ENCODE data around the gene KCNN2. TPM values are rescaled to one million over a fixed set of nuclear protein-coding genes. Genes with fewer than 3 reads are reported as not detected.
A peak's percentile ranks its signal among the peaks of the same experiment; 100 is the strongest.

Gene KCNN2
- polyA plus RNA-seq, 3 donors, result 3.7 to 5.0 (median 4.0) TPM

DNA sequence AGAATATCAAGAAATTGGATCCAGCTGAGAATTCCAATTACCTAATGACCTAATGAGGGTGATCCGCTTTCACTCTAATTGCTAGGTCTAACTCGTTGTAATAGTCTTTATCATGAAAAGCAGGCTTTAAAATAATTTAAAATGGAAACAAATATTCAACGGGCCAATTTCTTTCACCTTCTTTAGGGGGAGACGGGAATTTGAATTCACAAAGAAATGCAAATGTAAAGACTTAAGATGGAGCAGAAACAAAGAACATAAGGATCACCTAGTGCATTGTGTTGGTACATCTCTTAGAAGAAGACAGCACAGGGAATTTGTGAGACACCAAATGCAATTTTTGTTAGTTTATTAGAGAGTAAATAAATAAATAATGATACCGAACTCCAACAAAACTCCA lies 1.5 kb upstream of the KCNN2 start:
- peak in 2 of 11 donors; percentile 5 to 7 for DNase-seq (ENCODE audit: extremely low read depth in 1 of 11, low read depth in 9 of 11, low spot score in 4 of 11)

DNA sequence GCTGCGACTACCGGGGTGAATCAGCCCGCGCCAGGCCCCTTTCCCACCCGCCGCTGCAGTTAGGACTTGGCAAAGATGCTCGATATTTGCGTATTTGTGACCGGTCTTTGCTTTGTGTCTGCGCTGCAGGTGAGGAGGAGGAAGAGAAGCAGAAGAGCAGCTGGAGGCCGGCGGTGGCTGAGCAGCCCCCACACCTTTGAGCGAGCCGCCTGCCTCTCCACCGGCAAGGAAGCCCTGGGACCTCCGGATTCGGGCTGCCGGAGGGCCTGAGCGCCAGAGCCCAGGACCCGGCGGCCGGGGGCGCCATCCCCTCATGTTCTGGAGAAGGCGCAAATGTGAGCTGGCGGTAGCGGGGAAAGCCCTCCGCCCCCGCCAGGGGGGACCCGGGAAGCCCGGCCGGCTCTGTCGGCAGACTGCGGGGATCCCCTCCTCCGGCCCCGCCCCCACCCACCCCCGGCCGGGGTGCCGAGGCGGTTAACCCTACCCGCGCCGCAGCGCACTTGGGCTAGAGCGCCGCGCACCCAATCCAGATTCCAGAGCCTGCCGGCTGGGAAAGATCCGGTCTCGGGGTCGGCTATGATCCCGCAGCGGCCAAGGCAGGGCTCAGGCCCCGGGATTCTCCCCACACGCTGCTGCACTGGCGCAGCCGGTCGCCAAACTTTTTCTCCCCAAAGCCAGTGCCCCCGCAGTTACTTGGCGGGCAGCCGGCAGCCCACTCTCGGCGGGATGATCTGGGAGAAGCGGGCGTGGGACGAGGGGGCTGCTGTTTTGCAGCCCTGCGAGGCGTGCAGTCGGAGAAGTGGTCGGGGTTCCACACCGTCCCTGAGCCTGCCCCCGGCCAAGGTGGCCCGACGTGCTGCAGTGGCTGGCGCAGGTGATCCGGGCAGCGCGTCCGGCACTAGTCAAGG lies 800 bp upstream of the KCNN2 start:
- peak in 7 of 11 donors; percentile 40 to 64 (median 59) for DNase-seq (ENCODE audit: extremely low read depth in 1 of 11, low read depth in 9 of 11, low spot score in 4 of 11)

DNA sequence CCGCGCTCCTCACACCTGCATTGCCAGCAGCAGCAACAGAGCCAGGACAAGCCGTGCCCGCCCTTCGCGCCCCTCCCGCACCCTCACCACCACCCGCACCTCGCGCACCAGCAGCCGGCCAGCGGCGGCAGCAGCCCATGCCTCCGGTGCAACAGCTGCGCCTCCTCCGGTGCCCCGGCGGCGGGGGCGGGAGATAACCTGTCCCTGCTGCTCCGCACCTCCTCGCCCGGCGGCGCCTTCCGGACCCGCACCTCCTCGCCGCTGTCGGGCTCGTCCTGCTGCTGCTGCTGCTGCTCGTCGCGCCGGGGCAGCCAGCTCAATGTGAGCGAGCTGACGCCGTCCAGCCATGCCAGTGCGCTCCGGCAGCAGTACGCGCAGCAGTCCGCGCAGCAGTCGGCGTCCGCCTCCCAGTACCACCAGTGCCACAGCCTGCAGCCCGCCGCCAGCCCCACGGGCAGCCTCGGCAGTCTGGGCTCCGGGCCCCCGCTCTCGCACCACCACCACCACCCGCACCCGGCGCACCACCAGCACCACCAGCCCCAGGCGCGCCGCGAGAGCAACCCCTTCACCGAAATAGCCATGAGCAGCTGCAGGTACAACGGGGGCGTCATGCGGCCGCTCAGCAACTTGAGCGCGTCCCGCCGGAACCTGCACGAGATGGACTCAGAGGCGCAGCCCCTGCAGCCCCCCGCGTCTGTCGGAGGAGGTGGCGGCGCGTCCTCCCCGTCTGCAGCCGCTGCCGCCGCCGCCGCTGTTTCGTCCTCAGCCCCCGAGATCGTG lies 517 bp downstream of the KCNN2 start:
- DNase-seq (ENCODE audit: extremely low read depth in 1 of 11, low read depth in 9 of 11, low spot score in 4 of 11), result peak in 7 of 11 donors; percentile 18 to 50 (median 29)

DNA sequence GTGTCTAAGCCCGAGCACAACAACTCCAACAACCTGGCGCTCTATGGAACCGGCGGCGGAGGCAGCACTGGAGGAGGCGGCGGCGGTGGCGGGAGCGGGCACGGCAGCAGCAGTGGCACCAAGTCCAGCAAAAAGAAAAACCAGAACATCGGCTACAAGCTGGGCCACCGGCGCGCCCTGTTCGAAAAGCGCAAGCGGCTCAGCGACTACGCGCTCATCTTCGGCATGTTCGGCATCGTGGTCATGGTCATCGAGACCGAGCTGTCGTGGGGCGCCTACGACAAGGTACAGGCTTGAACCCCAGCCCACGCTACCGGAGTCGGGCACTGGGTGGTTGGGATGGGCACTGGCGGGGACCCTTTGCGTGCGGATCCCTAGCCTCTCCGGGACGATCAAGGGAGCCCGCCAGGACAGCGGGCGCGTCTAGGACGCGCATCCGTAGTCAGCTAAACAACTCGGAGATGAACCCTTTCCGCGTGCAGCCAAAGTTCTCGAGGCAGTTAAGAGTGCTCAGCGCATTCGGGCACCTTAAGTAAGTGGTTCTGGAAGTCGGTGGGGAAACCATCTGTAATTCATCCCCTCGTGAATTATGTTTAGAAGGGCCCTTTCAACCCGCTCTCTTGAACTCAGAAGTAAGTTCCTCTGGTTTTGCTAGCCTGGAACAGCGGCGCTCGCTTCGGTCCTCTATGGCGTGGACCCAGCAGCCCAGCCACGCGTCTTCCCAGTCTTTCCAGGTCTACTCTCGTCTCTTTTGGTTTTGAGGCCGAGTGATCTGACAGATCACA lies 1.3 kb downstream of the KCNN2 start:
- peak in 3 of 11 donors; percentile 10 to 16 (median 11) for DNase-seq (ENCODE audit: extremely low read depth in 1 of 11, low read depth in 9 of 11, low spot score in 4 of 11)

DNA sequence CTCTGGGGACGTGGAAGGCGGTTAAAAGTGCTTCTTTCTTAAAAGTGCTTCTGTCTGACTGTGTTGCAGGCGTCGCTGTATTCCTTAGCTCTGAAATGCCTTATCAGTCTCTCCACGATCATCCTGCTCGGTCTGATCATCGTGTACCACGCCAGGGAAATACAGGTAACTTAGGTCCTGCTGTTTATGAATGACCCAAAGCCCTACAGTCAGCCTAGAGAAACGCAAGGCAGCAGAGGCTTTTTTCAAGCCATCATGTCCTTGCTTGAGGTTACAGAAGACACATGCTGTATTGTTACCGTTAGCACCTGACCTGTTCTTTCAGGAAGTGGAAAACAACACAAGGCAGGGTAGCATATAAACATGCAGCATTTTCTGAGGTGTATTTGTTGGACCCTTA lies 2.0 kb downstream of the KCNN2 start:
- DNase-seq (ENCODE audit: extremely low read depth in 1 of 11, low read depth in 9 of 11, low spot score in 4 of 11), result no peak

DNA sequence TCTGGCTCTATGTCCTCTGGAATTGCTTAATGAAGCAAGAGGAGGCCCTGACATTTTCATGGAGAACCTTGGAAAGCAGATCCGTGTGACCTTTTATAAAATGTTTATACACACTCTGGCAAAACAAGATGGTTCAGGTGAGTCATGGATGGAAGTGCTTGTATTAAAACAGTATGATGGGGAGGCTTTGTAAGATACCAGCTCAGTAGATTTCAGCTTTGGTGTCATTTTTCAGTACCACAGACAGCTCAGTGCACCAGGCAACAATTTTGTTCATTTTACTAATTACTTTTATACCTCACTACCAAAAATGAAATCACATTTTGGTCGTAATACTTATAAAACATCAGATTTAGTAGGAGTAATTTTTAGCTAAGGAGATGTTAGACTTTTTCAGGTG lies 5.2 kb downstream of the KCNN2 start:
- DNase-seq (ENCODE audit: extremely low read depth in 1 of 11, low read depth in 9 of 11, low spot score in 4 of 11), result no peak

DNA sequence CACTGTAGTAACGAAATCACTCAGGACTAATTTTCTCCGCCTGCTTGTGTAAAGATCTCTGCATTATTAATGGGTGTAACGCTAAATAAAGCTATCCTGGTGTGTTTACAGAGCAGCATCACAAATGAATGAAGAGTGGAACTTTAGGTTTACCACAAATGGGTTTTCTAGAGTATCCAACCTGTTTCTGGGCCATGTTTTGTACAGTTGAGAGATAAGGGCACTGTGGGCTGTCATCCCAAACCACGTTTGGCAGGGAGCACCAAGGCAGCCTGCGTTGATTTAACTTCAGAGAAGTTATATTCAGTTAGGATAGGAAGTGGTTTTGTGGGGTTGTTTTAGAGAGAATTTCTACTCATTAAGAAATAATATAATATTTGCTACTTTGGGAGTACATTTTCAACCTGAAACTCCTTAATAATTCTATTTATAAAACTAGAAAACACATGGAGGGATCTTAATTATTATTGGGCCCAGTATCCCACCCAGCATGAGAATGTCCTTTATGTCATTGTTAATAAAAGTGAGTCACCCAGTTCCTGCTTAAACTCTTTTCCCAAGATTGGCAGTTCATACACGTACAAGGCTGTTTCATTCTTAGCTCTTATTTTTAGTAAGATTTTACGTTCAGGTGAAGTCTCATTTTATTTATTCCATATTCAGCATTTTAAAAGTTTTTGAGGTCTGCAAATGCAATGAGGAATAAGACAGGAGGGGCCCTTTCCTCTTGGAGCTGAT lies 8.0 kb downstream of the KCNN2 start:
- no peak for DNase-seq (ENCODE audit: extremely low read depth in 1 of 11, low read depth in 9 of 11, low spot score in 4 of 11)

DNA sequence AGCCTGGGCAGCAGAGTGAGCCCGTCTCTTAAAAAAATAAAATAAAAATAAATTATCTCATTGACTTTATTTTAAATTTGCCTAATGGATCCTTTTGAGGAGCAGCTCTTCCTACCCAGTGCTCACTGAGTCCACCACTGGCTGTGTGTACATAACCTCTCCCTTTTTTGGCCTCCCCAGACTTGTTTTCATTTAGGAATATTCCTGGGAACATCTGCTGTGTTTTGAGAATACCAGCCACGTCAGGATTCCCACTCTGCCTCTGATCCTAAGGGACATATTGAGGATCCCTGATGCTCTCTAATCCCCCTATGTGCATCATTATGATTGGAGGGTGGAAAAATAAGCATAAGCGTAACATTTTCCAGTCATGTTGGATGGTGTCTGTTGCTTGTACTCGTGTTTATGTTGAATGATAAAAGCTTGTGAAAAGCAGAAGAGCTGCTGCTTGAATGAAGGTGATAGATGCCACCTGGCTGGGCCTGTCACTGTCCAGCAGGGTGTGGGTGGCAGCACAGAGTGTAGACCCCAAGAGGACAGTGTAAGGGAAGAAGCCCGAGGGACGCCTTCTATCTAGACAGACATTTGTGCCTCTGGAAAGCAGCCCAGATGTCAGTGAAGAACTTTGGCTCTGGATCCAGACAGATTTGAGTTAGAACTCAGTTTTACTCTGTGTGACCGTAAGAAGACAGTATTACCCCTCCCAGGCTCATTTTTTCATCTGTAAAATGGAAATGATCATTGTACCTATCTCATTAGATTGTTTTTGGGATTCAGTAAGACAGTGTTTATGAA lies 15.4 kb downstream of the KCNN2 start:
- DNase-seq (ENCODE audit: extremely low read depth in 1 of 11, low read depth in 9 of 11, low spot score in 4 of 11), result no peak

DNA sequence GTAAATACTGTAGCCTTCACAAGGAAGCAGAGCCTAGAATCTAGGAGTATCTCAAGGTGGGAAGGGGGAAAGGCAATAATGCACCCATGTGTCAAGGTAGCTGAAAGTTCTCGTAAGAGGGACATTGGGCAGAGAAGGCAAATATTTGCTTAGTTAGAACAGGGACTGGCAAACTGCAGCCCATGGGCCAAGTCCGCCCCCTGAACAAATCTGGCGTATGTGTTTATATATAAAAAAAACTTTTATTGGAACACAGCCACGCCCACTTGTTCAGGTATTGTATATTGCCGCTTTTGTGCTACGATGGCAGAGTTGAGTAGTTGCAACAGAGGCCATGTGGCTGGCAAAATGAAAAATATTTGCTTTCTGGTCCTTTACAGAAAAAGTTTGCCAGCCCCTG lies 16.1 kb downstream of the KCNN2 start:
- DNase-seq (ENCODE audit: extremely low read depth in 1 of 11, low read depth in 9 of 11, low spot score in 4 of 11), result no peak

DNA sequence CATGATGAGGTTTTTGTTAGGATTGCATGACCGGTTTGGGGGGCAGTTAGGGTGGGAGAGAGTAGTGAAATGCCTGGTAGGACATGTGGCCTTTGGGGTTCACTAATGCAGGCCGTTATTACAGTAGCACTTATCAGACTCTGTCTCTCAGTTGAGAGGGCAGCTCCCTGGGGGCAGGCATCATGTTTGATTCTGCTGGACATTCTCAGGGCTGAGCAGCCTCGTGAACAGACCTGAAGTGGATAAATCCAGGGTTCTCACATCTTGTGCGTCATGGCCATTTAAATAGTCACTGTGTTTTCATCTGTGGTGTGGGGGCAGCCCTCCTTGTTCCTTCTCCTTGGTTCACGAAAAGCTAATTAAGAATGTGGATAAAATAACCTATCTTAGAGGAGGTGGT lies 18.9 kb downstream of the KCNN2 start:
- DNase-seq (ENCODE audit: extremely low read depth in 1 of 11, low read depth in 9 of 11, low spot score in 4 of 11), result no peak

DNA sequence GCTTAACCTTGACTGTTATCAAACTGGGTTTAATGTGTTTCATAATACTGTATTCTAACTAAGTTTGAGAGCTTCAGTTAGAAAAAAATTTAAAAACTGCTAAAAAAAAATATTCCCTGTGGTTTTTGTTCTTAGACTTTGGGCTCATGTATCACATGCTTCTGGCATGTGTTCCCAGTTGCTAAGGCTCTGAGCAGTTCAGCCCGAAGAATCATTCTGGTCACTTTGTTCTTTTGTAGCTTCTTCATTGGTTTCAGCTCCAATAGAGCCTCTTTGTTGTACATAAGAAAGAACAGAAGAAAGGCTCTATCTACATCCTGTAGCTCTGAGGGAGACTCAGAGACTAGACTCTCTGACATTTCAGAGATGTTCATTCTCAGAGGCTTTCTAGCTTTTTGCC lies 25.6 kb downstream of the KCNN2 start:
- no peak for DNase-seq (ENCODE audit: extremely low read depth in 1 of 11, low read depth in 9 of 11, low spot score in 4 of 11)

DNA sequence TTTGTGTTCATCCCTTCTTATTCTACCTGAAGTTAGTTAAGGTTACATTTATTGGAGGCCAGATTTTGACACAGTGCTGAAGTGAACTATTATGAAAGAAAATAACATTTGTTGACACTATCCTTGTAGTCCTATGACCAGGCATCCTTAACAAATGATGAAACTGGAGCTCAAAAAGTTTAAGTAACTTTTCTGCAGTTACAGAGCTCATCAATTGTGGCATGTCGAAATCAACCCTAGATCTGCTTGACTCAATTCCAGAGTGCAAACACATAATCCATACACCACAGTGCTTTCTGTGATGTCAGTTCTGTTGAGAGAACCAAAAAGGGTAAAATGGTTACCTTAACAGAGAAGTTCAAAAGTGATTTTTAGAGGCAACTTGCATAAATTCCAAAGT lies 28.6 kb downstream of the KCNN2 start:
- DNase-seq (ENCODE audit: extremely low read depth in 1 of 11, low read depth in 9 of 11, low spot score in 4 of 11), result no peak

DNA sequence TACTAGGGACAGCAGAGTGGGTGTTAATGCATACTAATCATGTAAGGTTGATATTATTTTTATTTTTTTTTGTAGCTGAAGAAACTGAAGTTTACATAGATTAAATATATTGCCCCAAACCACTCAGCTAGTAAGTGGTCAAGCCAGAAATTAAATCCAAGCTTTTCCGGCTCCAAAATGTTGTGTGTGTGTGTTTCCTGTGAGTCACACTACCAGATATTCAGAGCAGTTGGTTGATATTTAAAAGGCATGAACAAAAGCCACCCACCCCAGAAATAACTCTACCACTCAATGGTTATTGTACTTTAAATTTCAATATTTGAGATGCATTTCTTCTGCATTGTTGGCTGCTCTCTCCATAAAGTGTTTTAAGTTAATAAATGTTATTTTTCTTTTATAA lies 29.5 kb downstream of the KCNN2 start:
- DNase-seq (ENCODE audit: extremely low read depth in 1 of 11, low read depth in 9 of 11, low spot score in 4 of 11), result no peak

DNA sequence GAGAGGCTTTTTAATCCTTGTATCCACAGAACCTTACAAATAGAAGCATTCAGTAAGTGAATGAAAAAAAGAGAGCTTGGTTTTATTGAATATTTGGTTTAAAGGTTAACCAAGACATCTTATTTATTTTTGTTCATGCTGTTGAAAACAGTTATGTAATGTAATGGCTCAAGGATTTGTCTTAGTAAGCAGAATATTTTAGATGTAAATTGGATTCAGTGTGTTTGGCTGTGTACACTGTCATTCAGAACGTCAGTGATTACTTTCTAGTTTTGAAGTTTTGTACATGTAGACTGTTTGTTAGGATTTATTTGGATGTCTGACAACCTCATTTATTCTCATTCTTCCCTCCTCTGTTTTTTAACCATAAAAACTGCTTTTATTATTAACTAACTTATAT lies 31.3 kb downstream of the KCNN2 start:
- no peak for DNase-seq (ENCODE audit: extremely low read depth in 1 of 11, low read depth in 9 of 11, low spot score in 4 of 11)

DNA sequence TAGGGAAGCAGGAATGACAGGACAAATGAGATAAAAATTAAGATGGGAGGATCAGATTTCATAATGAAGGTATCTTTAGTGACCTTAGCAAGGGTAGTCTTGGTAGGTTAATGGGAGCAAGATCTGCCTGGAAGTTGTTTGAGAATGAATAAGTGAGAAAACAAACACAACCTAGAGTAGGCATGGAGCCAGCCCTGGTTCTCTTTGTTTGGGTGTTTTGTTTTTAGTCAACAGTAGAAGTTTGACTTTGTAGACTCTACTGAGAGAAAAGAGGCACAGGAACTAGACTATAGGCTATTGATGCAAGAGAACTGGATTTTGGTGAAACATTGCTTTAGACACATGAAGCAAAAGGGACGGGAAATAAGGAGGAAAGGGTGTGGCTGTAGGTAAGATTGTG lies 40.3 kb downstream of the KCNN2 start:
- no peak for DNase-seq (ENCODE audit: extremely low read depth in 1 of 11, low read depth in 9 of 11, low spot score in 4 of 11)

DNA sequence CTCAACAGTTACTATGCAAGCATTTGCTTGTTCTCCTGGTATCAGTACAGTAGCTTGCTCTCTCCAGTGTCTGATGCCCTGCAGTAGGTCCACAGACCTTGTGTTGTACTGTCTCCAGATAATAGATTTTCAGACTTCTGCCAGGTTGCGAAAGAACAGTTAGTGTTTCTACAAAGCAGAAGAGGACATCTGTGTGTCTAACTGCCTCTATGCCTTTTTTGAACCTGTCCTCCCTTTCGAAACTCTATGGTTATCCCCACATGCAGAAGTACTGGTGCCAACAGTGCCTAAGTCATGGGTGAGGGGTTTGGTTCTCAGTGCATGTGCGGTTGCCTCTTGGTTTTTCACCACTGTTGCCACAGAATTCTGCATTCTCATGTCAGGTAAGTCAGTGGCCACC lies 45.9 kb downstream of the KCNN2 start:
- DNase-seq (ENCODE audit: extremely low read depth in 1 of 11, low read depth in 9 of 11, low spot score in 4 of 11), result no peak

DNA sequence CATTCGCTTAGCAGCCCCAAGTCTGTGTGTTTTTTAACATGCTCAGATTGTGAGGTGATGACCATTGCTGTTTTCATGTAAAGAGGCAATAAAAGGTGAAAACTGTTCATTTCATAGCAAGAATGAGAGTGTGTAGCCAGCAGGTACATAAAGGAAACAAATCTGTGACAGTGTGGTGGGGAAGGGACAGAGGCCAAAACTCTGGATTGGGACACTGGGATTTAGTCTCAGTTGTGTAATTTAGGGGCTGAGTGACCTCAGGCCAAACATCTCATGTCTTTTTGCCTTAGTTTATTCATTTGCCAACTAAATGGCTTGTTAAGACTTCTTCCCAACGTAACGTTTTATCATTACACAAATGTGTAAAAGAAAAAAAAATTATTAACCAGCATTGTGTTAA lies 47.0 kb downstream of the KCNN2 start:
- DNase-seq (ENCODE audit: extremely low read depth in 1 of 11, low read depth in 9 of 11, low spot score in 4 of 11), result no peak

DNA sequence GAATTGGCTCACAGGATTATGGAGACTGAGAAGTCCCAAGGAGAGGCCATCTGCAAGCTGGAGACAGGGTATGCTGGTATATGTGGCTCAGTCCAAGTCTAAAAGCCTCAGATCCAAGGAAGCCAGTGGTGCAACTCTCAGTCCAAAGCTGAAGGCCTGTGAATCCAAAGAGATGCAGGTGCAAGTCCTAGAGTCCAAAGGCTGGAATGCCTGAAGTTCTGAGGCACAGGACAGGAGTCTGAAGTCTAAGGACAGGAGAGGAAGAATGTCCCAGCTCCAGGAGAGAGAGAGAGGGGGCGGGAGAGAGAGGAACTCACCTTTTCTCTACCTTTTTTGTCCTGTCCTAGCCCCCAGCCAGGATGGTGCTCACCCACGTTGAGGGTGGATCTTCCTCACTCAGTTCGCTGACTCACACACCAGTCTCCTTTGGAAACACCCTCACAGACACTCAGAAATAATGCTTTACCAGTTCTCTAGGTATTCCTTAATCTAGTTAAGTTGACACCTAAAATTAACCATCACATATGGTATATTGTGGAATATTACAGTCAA lies 49.6 kb downstream of the KCNN2 start:
- DNase-seq (ENCODE audit: extremely low read depth in 1 of 11, low read depth in 9 of 11, low spot score in 4 of 11), result no peak

Data from renal cortex interstitium (tissue), 11 donors.